Measurements from ENCODE around the gene GHR.

The GHR gene

DNA sequence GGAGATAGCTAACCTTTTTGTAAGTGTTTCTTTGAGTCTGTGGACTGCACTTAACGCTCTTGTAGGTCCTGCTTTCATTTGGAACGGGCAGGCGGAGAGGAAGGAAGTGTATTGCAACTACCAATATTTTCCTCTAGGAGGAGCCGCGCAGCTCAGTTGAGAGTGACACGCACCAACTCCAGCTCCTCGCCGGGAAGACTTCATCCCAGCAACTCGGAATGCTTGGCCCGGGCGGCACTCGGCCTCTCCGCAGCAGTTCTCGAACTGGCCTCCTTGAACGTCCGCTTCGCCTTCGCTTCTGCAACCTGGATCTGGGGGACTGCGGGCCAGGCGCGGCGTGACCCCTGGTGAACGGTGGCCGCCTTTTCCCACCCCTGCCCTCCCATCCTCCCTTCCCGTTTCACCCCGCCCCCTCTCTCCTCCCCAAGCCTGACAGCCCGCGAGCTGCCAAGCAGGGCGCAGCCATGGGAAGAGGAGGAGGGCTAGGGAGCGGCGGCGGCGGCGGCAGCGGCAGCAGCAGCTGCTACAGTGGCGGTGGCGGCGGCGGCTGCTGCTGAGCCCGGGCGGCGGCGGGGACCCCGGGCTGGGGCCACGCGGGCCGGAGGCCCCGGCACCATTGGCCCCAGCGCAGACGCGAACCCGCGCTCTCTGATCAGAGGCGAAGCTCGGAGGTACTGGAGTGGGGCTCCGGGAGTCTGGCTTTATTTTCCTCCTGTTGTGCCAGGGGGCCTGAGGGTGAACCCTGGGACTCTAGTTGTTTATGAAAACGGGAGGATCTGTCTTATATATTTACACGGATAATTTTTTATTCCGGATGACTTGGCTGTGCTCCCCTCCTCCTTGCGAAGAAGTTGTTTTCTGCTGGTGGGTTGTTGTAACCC, at the start of gene GHR:
Gene GHR (plus strand): TSS at position 155 of the 881 bp plus-strand sequence. CDS start 142,436 bp downstream, outside the sequence.
- no peak for DNase-seq

DNA sequence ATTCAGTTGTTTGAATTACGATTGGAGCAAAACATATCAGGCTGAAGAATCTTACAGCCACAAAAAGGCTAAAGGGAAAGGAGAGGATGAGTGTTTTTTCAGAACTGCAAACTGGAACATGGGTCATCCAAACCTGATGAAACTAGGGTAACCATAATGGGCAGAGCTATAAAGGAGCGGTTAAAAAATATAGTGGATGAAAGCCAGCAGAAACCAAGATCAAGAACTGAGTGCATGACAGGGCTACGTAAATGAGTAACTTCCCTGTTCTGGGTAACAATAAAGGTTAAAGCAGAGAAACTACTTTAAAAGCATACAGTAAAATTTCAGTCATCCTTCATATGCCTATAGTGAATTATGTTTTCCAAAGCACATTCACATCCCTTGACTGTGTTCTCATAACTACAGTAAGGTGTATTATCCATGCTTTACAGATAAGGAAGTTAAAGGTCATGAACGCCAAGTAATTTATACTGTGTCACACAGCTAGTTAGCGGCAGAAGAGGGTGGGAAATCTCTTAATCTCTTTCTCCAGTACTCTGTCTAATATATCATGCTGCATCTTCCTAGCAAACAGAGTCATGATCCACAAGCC, 48.5 kb upstream of the GHR start:
- no peak for DNase-seq

DNA sequence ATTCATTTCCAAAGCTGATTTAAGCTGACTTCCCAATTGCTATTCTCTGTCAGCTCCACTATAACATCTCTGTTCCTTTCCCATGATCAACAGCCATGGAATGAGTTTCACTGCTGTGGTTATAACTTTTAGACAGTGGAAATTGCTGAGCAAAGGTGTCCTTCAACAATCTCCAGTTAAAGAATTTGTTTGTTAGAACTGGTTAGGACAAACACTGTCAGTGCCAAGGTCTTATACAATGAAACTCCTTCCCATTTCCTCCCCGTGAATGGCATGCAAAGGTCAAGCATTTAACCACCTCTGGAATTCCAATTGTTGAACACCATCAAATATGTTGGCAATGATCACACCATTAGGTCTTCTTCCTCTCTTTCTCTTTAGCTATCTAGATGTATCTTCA, 45.7 kb upstream of the GHR start:
- no peak for DNase-seq

DNA sequence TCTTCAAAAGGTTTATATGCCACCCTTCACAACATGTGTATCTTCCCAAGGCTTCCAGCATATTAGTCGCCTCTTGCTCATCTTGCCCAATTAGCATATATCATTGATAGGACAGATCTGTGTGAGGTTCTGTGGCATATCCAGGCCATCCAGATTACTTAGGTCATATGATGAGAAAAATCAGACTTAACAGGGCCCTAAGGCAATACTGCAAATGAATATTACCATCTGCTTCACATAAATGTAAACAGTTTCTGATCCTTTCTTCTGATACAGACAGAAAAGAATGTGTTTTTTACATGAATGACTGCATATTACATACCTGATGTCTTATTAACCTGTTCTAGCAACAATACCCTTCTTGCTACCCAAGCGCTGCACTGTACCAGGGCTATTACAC, 41.3 kb upstream of the GHR start:
- DNase-seq, result no peak

DNA sequence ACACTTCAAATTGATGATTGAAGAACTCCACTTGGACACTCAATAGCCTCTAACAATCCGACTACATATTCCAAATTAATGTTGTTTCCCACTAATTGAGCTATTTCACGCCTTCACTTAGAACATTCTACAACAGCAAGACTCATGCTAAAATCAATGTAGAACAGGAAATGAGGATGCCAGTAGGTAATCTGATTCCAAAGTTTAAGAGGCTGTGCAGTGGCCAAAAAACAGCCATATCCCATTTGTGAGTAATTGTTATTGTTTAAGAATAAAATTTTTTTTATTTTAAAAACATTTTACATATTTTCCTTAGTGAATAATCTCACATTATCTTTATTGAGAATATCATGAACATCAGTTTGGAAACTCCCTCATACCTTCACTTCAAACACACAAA, 35.7 kb upstream of the GHR start:
- no peak for DNase-seq

DNA sequence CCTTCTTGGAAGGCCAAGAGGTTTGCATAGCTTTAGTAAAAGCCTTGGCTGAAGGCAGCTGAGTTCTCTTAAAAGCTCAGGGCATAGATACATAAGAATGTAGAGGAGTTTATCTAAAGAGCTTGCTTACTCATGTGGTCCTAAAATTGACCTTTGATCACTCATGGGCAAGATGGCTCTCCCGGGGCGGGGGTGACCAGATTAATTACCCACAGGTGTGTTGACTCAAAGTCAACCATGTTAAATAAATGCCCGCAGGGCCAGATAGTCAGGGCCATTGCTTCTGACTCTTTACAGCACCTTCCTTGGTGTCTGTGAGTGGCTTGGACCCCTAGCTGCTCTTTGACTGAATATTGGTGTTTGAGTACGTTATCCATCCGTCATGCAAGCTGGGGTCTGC, 33.1 kb upstream of the GHR start:
- no peak for DNase-seq

DNA sequence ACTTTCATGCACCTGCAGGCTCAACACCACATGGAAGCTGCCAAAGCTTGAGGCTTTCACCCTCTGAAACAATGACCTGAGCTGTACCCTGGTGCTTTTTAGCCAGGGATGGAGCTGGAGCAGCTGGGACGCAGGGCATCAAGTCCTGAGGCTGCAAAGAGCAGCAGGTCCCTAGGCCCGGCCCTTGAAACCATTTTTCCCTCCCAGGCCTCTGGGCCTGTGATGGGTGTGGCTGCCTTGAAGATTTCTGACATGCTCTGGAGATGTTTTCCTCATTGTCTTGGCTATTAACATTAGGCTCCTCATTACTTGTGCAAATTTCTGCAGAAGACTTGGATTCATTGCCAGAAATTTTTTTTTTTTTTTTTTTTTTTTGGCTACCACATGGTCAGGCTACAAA, 30.3 kb upstream of the GHR start:
- DNase-seq, result no peak

DNA sequence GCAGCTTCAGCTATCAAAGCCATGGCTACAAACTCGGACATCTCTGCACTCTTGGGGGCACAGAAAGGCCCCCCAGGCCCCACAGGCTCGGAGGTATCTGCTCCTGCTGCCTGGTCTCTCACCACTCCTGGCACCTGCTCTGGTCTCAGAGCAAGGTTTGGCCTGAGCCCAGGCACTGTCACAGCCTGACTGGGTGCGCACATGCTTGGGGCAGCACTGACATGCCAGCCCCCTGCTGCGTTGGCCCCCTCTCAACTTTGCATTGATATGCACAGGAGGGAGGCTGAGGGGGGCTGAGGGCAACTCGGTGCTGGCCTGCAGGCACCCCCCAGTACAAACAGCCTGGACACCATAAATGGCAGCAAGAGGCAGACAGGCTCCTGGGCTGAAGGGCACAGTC, 27.1 kb upstream of the GHR start:
- no peak for DNase-seq

DNA sequence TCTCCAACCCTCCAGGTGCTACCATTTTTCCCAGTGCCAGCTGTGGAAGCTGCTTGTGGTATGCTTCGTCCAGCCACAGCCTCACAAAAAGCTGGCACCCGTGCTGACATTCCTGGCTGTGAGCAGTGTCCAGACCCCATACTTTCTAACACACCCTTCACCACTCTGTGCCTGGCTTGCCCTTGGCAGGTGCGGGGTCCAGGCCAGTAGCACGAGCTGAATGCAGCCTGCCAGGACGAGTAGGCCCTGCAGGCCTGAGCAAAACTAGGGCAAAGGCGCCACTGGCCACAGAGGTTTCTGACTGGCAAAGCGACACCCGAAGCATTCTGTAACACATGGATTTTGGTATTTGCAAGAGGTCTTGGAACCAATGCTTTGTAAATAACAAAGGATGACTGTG, 26.0 kb upstream of the GHR start:
- no peak for DNase-seq

DNA sequence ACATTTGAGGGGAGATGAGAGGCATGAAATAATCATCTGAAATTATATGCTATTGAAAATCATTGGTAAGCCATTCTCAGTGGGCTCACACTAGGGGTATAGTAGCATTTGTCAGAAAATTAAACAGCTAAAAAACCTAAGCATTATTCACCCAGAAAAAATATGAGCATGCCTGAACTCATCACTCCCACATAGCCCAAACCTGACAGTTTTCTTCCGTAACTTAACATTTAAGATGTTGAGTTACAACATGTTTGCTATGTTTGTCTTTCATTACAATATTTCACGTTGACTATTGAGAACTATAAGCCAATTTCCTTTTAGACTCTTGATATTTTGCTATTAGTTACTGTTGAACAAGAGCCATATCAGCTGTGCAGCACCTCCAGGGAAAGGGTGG, 23.5 kb upstream of the GHR start:
- DNase-seq, result no peak

DNA sequence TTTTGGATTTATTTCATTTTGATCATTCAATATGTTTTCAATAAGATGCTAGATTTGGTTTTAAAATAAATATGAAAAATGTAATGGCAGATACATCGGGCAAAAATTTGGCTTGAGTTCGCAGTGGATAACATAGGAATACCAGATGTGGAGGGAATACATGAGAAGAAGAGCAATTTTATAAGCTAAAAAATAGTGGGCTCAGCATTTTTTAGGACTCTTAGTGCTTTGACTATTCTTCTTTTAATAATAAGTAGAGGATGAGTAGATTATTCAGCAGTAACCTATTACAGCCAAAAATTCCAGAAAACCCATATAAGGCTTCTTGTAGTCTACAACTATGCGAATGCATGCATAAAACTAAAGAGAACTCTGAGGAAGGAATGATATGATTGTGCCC, 22.8 kb upstream of the GHR start:
- no peak for DNase-seq

DNA sequence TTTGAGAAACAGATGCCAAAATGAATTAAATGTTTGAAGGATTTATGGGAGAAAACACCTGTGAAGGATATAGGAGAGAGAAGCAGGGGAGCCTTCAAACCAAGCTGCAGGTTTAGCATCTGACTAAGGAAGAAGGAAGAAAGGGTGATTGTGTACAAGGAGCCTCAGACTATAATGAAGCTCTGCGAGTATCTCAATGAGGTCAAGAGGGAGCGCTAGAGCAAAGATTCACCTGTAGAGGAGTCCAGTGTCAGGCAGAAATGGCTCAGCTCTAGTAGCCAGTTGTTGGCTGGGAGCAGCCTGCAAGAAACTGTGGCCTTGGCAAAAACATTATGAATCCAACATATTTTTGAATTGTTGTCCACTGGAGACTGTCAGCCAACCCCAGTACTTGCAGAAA, 20.0 kb upstream of the GHR start:
- no peak for DNase-seq

DNA sequence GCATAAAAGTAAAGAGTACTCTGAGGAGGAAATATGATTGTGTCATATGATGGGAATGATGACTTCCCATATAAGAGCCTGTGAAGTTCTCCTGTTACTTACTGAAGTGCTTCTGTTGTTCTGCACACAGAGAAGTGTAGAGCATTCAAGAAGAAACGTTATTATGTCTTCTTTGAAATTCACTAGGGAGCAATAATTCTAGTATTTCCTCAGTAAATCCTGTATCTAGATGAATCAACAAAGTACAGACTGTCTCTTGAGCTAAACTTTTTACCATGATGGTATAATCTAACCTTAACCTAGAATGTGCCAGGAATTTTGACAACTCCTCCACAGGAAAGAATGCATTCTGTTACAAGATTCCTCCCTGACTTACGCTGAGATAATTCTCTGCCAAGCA, 18.9 kb upstream of the GHR start:
- DNase-seq, result no peak

DNA sequence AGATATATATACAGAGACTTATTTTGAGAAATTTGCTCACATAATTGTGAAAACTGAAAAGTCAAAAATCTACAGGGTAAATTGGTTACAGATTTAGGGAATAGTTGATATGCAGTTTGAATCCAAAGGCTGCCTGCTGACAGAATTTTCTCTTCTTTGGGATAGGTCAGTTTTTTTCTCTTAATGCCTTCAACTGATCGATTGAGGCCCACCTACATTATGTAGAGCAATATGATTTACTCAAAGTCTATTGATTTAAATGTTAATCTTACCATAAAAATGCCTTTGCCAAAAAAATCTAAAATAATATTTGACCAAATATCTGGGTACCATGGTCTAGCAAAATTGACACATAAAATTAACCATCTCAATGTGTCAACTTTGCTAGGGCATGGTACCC, 3.9 kb upstream of the GHR start:
- no peak for DNase-seq

DNA sequence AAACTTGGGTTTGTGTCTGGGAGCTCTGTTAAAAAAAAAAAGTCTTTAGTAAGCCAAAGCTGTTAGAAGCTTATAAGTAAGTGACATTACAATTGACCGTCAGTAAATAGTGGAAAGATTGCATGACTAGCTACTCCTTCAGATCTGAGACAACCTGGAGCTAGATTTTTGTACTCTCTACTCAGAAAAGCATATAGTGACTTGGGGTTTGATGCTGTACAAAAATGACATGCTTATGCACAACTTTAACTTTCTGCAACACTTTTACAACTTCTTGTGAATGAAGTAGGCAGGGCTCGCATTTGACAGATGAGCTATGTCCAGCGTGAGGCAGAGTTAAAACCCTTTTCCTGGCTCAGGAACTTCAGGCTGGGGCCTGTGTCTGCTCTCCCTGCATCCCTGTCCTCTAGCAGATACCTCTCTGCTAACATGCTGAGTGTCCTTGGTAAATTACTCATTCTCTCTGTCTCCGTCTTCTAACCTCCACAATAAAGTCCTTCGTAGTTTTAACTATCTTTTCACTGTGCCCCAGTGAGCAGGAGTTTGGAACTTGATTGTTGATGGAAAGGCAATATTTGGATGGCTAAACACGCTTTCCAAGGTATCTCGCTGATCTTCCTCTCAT, 471 bp upstream of the GHR start:
- DNase-seq, result no peak

DNA sequence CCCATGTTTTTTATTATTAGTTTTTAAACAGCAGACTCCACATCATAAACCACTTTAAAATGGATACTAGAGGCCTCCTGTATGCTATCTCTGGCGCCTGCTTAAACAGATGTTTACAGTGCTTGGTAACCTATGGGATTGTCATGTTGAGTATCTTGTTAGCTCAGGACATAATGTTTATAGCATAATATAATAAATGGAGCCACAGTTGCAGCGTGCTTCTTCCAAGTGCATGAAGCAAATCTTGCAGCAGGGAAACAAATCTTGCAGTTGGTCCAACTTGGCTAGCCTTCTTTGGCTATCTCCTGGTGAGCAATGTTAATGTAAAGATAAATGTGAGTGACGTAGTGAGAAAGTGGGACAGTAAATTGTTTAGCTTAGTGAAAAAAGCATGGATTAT, 2.8 kb downstream of the GHR start:
- DNase-seq, result no peak

DNA sequence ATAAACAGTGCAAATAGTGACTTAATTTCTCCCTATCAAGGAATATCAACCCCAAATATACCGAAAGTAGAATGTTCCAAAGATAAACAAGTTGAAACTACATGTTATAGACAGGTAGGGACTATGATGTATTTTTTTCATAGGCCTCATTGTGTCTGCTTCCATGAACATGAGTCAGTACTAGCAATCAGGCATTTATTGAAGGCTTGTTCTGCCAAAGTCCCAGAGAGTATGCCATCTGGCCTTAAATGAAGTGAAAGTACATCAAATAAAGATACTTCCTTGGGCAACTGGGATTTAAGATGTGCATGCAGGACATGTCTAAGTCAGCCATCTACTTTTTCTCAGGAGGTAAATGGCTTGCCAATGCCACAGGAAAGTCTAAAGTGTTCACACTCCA, 6.5 kb downstream of the GHR start:
- DNase-seq, result no peak

DNA sequence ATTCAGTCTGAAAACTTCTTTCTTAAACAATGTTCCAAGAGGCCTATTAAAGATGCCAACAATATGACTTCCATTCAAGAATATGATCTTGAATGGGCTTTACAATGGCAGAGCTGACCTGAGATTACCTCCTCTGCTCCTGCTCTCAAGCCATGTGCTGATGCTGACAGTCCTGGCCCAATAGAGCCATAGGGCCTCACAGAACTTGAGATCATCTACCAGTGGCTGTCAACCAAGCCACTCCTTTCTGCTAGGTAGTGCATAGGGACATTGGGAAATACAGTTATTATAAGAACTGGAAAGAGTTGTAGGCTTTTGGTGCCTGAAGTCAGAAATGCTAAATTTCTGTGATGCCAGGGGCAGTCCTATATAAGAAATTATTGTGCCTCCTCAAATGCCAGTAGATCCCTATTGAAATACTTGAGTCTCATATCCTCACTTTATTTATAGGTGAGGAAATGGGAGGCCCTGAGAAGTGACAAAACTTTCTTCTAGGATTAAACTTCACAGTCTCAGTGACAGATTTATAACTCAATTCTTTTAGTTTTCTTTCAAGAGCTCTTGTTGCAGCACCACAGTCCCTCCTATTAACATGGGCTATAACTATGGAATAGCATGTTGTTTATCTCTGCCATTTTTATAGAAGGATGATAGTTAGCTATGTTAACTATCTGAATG, 10.9 kb downstream of the GHR start:
- no peak for DNase-seq

DNA sequence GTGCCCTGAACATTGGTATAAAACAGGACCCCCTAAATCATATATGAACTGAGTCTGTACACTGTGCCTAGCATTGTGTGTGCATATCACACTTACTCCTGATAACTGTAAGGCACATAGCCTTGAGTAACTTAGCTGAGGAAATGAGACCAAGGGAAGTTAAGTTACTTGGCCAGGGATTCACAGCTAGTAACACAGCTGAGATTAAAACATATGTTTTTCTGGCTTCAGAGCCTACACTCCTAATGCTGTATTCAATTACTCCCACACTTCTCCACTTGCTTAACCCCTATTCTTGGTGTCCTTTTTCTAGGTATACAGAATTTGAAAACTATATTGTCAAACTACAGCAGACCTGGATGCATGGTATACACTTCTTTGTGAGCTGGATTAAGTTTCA, 12.8 kb downstream of the GHR start:
- DNase-seq, result no peak

DNA sequence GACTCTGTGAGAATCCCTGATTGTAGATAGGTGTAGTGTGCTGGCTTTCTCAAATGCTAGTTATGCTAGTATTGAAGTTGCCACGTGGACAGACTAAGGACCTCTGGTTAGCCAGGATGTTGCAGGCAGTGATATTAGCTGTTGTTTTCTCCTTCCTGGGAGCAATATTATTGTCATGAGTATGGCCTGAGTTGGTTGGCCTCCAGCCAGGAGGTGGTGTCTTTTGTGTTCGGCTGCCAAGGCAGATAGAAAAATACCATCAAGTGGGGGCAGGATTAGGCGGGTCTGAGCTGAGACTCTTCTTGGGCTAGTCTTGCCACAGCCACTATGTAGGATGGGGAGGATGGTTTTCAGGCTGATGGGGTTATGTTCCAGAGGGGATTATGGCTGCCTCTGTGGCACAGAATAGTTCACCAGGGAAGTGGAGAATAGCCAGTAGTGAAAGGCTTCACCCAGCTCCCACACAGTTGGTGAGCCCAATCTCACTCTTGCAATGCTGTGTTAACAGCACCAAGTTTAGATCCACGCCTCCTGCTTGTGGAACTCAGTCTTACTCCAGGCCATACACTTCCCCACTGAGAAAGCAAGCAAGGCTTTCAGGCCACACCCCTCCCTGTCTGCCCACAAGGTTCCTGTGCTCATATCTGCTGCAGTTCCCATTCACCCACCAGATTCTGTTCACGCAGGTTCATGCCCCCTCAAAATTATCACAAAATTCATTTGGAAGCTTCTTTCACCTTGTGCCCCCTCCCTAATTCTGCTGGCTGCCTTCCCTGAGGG, 31.2 kb downstream of the GHR start:
- DNase-seq, result no peak

DNA sequence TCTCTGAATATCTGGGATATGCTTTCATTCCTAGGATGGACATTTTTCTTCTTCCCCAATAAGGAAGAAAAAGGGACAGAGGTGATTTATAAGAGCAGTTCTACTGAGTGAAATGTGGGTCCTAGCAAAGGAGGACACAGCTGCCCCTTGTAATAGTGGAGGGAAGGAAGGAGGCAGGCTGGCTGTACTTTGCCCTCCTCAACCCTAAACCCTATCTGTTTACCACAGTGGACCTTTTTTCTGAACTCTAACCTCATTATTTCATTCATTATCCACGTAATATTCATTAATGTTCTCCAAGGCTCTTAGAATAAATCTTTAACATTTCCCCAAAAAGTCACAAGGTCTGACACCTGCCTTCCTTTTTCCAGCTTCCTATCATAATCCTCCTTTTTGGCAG, 37.8 kb downstream of the GHR start:
- no peak for DNase-seq

DNA sequence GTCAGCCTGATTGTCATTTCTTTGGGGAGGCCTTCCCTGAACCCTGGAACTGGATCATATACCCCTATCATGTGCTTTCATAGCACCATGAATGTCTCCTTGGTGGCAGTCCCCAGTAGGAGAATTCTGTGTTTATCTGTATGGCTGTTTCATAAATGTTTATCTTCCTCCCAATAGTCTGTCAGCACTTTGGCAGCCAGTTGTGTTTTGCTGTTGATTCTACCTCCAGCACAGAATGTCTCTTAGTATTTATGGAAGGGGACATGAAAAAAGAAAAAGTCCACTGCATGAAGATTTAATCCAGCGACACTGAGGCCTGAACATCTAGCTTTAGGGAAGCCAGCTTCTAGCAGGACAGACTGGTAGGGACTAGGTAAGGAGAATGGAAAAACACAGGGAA, 38.3 kb downstream of the GHR start:
- no peak for DNase-seq

DNA sequence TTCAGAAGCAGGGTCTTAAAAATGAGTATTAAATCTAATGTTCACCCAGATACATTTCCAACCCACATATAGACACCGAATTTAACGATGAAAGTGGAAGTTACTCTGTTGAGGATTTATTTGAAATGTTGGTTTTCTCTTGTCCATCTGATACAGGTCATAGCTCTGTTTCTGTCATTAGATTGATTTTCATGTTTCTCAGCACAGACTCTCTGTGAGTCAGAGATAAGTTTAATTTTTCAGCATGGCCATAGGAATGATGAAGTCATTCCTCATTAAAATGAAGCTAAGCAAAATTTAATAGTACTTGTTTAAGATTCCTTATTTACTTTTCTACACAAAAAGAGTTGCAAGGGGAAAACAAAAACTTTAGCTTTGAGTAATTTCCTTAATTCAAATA, 38.8 kb downstream of the GHR start:
- DNase-seq, result no peak

All from stimulated activated naive CD4-positive, alpha-beta T cell treated with Interleukin-2 at 50 U/mL for 16 hours (primary cell).